CD4-positive, alpha-beta T cell treated with Interleukin-12 subunit alpha and Interleukin-12 subunit beta, for 1 hour (primary cell): Measurements from ENCODE around the gene MKS1.

Source experiments
- DNase-seq: peaks from one replicate; pipeline ENCODE4 v3.0.0-alpha.2; 2020

MKS1 gene

DNA sequence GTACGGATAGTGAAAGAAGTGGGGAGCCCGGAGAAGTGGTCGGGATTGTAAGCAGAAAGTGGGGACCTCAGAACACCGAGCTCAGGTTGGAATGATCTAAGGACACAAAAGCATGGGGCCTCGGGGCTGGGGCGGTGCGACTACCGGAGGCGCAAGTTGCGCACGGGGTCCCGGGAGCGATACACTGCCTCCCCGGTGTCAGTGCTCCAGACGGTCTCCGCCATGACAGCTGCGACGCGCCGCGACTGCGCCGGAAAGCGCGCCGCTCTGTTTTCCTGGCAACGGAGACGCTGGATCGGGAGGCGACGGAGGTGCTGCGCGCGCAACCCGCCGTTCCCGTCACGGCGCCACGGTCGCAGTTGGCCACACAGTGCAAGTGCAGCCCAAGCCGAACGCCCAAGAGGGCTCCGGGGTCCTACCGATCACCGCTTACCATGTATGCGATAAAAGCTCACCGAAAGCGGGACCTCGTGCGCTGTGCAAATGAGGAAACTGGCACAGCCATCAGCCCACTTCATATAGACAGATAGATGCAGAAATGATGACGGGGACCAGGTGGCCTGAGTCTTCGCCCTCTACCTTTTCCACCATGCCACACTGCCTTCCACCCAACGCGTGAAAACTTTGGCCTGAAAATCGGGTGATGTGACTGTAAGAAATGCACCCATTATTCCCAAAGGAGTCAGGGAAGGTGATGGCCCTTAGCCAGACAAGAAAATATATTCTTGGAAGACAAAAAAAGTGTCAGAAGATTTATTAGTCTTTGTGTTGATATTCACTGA lies at the start of gene MKS1:
Gene MKS1 (minus strand): TSS at position 249 of the 782 bp plus-strand sequence. CDS start 25 bp downstream, at position 224.
- peak; percentile 97 for DNase-seq

GRCh38 chr17:58268326-58268725 lies 49.3 kb upstream of the MKS1 start:
- DNase-seq, result no peak

DNA sequence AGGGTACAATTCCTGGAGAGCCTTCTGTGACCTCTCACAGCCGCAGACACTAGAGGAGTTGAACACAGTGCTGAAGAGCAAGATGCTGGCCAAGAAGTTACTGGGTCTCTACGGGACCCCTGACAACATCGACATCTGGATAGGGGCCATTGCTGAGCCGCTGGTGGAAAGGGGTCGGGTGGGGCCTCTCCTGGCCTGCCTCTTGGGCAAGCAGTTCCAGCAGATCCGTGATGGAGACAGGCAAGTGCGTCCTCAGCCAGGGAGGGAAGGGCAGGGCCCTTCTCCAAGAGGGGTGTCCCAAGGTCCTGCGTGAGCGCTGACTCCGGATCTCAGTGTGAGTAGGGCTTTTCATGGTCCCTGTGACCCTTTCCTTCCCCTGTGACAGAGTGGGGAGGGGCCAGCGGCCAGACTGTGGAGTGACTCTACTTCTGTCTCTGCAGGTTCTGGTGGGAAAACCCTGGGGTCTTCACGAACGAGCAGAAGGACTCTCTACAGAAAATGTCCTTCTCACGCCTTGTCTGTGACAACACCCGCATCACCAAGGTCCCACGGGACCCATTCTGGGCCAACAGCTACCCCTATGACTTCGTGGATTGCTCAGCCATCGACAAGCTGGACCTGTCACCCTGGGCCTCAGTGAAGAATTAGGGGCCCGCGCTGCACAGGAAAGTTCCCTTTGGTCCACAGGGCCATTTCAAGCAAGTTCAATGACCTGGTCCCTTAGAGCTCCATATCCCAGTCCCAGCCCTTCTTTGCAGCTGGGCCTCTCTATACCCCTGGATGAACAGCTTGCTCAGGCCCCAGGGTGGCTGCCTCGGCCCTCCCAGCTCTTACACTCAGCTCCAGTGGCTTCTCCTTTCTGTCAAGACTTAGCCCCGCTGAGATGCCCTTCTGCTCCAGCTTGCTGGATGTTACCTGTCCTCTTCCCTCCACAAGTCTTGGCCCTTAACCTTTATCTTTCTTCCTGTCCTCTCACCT lies 48.6 kb upstream of the MKS1 start:
- DNase-seq, result no peak

GRCh38 chr17:58265902-58266875 lies 47.1 kb upstream of the MKS1 start:
- no peak for DNase-seq

- DNase-seq, result no peak
Measured at GRCh38 chr17:58265271-58265670, 46.2 kb upstream of the MKS1 start.

GRCh38 chr17:58264407-58265103 lies 45.5 kb upstream of the MKS1 start:
- DNase-seq, result no peak

DNA sequence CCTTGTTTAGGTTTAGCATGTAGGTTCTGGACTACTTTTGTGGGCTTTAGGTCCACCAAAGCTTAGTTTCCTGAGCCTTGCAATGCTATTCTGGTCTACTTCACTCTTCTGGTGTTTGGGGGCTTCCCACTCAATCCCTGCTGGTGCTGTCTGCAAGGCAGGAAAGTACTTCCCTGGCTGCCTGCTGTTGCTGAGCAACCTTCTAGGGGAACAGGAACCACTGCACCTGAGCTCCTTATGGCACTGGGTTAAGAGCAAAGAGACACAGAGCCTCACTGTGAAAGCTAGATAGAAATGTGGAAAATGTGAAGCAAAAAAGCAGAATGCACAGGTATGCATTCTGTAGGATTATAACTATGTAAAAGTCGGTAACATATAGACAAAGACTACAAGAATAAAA lies 44.7 kb upstream of the MKS1 start:
- DNase-seq, result no peak

DNA sequence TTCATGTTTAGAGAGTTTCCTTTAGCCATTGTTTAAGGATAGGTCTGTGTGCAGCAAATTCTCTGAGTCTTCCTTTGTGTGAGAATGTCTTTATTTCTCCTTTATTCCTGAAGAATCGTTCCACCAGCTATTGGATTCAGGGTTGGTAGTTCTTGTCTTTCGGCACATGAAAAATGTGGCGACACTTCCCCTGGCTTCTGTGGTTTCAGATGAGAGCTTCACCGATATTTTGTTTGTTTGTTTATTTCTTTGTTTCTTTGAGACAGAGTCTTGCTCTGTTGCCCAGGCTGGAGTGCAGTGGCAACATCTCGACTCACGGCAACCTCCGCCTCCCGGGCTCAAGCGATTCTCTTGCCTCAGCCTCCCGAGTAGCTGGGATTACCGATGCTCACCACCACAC lies 43.1 kb upstream of the MKS1 start:
- DNase-seq, result no peak

- DNase-seq, result no peak
Measured at GRCh38 chr17:58254803-58255202, 35.7 kb upstream of the MKS1 start.

DNA sequence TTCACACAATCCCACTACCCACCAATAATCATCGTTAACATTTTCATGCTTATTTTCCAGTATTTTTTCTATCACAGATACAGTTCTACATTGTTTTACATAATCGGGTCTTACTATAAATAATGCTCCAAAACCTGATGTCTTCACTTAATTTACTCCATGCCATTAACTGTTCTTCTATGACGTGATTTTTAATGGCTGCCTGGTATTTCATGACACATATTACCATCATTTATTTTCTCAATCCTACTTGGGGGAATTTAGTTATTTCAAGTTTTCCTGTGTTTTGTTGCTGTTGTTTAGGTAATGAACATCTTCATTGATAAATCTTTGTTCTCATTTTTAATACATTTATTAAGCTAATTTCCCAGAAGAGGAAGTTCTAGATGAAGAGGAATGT lies 34.0 kb upstream of the MKS1 start:
- no peak for DNase-seq

DNA sequence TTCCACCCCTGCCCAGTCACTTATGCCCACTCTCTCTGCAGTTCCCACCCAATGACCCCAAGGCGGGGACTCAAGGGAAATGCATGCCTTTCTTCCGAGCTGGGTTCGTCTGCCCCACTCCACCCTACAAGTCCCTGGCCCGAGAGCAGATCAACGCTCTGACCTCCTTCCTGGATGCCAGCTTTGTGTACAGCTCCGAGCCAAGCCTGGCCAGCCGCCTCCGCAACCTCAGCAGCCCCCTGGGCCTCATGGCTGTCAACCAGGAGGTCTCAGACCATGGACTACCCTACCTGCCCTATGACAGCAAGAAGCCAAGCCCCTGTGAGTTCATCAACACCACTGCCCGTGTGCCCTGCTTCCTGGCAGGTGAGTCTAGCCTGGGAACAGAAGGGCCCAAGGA lies 33.1 kb upstream of the MKS1 start:
- DNase-seq, result no peak

- DNase-seq, result no peak
Measured at GRCh38 chr17:58250344-58251011, 31.4 kb upstream of the MKS1 start.

GRCh38 chr17:58249270-58250133 lies 30.4 kb upstream of the MKS1 start:
- peak; percentile 77 for DNase-seq

DNA sequence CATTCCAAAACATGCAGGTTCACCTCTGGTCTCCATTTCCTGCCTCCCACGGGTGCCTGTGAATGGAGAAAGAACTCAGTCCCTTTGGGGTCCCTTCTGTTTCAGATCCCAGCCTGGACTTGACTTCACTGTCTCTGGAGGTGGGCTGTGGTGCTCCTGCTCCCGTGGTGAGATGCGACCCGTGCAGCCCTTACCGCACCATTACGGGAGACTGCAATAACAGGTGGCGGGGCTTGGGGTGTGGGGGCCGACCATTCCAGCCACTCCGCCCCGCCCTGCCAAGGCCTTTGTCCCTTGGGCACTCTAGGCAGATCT lies 29.9 kb upstream of the MKS1 start:
- no peak for DNase-seq

DNA sequence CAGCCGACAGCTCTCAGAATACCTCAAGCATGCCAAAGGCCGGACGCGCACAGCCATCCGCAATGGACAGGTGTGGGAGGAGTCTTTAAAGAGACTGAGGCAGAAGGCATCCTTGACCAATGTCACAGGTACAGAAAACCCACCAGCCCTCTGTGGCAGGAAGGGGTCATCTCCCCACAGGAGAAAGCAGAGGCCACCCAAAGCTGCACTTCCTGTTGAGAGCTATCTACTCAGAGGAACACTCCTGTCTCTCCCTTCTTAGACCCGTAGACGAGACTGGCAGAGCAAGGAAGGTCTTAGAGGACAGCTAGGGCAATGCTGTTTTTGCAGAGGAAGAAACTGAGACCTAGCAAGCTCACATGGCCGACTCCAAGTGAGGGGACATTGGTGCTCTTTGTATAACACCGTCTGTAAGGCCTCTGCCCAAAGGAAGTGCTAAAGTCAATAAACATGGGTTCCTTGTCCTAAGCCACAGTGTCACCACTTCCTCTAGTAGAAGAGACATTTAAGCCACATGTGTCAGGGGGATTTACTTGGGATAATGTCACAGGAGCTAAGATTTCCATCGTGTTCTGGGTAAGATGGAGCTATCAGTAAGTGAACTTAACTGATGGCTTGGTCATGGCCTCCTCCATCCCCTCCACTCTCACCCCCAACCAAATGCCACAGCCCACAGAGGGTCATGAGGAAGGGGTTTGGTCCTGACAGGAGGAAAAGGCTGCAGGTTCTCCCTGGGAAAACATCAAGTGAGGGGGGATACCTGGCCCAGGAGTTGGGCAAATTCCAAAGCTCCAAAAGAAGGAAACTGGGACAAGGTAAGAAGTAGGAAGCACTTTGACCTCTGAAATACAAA lies 28.7 kb upstream of the MKS1 start:
- no peak for DNase-seq

- no peak for DNase-seq
Measured at GRCh38 chr17:58246781-58247180, 27.7 kb upstream of the MKS1 start.

- no peak for DNase-seq
Measured at GRCh38 chr17:58246104-58246740, 27.2 kb upstream of the MKS1 start.

DNA sequence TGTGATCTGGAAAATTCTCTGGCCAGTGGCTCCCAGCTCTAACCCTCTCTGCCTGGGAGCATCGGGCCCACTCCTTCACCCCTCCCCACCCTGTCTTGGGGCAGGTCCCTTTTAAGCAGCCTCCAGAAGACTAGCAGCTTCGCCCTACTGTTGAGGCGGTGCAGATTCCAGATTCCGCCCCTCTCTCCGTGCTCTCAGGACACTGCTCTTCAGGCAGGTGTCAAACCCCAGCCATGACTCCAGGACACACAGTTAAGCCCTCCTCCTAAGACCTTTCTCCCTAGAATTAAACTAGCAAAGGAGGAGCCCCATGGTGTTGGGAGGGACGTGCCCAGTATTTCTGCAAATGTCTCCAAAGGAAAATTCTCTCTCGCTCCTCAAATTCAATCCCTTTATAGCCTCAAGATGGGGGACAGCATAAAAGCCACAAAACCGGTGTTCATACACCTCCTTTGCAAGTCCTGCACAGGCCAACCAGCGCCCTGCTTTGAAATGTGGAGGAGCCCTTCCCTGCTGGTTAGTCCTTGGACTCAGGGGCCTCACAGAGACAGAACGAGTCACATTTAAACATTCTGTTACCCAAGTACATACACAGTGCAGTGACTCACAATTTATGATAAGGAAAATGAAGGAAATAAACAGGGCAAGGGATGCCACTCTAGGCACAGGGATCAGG lies 26.5 kb upstream of the MKS1 start:
- DNase-seq, result no peak

DNA sequence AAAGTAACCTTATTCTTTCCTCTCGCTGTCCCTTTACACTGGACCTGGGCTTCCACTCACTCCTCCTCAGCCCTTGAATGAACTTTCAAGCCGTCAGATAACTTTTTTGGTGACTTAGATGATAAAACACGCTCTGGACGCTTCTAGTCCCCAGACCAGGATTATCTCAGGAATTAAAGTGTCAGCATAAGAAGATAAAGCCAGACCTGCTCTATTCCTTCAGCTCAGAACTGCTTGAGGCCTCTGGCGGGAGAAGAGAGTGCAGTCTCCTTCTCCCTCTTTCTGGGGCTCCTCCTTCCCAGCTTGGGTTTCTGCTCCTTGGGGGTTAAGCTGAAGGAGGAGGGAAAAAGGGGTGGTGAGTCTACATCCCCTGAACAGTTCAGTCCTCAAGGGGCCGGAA lies 25.9 kb upstream of the MKS1 start:
- no peak for DNase-seq
